GM23248 (cell line): ENCODE data around the gene ZFYVE19.

ENCODE experiments used
- EZH2 ChIP-seq: fragments of 200-600 bp; sonication (generic); IDR thresholded peaks from 2 replicates; pipeline ENCODE4 v1.6.1; 2018; ENCODE audit warnings: antibody characterized with exemption, mild to moderate bottlenecking; ENCODE audit not compliant: insufficient read depth, poor library complexity, severe bottlenecking
- EZH2phosphoT487 ChIP-seq: fragments of 200-600 bp; sonication (generic); IDR thresholded peaks from 2 replicates; pipeline ENCODE4 v1.6.1; 2018; ENCODE audit warnings: antibody characterized with exemption, moderate library complexity, mild to moderate bottlenecking, low read depth; ENCODE audit not compliant: insufficient read depth

- TF ChIP-seq EZH2, result no peak
- TF ChIP-seq EZH2phosphoT487, result no peak
Observed at GRCh38 chr15:40856746-40857145, 49.9 kb downstream of the ZFYVE19 start.
